ENCODE data around the gene KRTAP6-1. TPM values are rescaled to one million over a fixed set of nuclear protein-coding genes. Genes with fewer than 3 reads are reported as not detected.

KRTAP6-1 gene, protein sequence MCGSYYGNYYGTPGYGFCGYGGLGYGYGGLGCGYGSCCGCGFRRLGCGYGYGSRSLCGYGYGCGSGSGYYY
- total RNA-seq, result not detected
- long read RNA-seq, donor 1, result 0 reads
- long read RNA-seq, donor 2, result 0 reads

DNA sequence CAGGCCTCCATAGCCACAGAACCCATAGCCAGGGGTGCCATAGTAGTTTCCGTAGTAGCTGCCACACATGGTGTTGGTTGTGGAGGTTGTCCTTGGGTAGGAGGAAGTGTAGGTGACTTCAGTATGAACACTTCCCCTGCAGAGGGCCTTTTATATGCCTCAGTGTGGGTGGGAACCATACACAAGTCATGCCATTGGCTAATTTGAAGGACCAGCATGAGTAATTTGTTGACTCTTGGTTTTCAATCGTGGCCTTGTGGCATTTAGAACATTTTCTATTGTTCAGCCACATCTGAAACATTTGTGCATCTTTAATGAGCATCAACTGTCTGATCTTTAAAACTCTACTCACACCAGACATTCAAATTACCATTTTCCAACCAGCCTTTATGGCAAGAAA is at the start of gene KRTAP6-1:
TSS of gene KRTAP6-1 (minus strand) at position 95 of the 400 bp plus-strand sequence. CDS start at position 69, 26 bp downstream.
- DNase-seq (ENCODE audit: low spot score), result no peak
- intact Hi-C loops (cut with DNase I), result no loop called here

DNA sequence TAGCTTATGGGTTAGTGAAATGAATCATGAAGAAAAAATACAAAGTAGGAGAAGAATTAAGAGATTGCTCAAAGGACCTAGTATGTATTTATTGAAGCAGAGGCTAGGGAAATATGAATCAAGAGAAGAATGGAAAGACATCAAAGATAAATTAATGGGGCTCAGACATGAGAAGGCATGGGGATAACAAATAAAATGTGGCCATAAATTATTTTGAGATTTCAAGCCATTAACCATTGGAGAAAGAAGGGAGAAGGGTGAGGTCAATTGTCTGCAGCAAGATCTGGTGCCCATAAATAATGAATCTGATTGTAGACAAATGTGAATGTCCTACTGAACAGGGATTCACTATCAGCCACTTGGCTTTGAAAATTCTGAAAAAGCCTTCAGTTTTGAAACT is 39.2 kb upstream of the KRTAP6-1 start:
- intact Hi-C loops (cut with DNase I), result no loop called here
- DNase-seq (ENCODE audit: low spot score), result no peak

DNA sequence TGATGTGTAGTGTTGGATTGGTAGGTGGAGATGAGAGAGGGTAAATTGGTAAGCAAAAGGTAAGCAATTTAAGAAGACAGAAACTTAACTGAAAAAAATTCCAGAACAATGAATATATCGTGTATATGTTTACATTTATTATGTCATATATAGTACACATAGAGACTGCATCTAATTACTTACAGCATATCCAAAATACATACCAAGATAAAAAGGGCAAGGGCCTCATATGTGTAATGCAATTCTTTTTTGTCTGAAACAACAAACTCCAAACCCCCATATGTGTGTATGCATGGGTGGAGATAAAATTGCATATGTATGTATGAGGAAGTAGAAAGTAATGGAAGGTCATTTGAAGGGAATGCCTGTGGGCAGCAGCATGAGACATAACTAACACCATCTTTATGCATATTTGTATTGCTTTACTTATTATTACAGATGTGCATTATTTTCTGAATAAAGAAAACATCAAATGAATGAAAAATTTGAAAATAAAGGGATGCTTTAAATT is 33.2 kb upstream of the KRTAP6-1 start:
- no peak for DNase-seq (ENCODE audit: low spot score)
- intact Hi-C loops (cut with DNase I), result no loop called here

DNA sequence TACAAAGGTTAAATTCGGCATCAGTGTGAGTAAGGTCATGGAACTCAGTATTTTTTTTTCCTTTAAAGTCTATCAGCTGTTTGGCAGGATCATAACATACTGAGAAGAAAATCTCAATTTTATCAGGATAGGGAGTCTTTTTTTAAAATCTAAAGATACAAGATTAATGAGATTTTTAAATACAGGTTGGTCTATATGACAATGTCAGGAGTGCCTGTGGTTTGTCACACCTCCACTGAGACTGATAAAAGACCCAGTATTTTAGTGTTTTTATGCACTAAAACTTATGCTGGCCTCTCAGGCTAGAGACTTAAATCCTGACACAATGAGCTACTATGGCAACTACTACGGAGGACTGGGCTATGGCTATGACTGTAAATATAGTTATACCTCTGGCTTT is 28.8 kb upstream of the KRTAP6-1 start, which contains the start of gene KRTAP20-3:
TSS of gene KRTAP20-3 (plus strand) at position 301 of the 400 bp plus-strand sequence.
- no peak for DNase-seq (ENCODE audit: low spot score)
- intact Hi-C loops (cut with DNase I), result no loop called here

DNA sequence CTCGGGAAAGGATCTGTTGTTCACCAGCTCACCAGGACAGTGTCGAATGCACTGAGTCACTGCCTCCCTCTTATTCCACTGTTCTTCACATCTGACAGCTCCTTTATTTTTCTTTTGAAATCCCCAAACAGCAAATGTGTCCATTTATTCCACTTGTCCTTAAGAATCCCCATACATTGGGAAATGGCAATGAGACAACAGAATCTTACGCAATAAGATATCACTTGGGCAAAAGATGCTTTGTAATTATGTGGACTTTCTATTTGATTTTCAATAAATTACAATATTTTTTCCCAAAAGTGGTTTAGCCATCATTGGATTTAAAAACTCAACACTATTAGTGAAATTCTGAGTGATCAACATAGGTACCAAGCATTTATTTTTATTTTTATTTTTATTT is 25.0 kb upstream of the KRTAP6-1 start:
- intact Hi-C loops (cut with DNase I), result no loop called here
- no peak for DNase-seq (ENCODE audit: low spot score)

DNA sequence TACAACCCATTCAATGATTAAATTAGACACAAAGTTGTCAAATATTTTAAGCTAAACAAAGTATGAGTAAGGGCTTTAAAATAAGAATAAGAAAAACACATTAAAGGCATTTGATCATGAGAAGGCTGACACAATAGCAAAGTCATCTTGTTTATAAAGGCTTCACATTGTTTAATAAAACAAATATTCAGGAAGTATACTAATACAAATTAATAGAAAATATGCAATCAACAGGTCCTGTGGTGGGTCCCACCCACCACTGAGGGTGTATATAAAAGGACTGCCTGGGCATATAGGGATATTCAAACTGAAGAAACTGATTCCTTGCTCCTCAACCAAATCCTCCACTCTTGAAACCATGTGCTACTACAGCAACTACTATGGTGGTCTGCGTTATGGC is 21.2 kb upstream of the KRTAP6-1 start, which contains the start of gene KRTAP20-2:
TSS of gene KRTAP20-2 (plus strand) at position 301 of the 400 bp plus-strand sequence. CDS start at position 359, 58 bp downstream.
- intact Hi-C loops (cut with DNase I), result no loop called here
- DNase-seq (ENCODE audit: low spot score), result no peak

DNA sequence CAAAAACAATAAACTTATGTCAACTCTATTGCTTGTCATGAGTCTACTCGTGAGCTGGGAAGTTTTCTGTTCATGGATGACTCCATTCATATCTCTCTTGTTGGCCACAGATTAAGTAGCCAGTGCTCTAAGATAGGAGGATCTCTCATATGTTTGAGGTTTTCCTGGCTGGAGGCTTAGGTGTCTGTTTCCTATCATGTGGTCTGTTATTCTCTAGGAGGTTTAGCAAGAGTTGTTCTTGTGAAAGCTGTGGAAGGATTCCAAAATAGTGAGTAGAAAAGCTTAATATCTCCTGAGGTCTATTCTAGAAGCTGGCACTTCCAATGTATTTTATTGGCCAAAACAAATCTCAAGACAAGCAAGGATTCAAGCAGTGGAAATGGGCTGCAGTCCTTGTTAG is 15.5 kb upstream of the KRTAP6-1 start:
- DNase-seq (ENCODE audit: low spot score), result no peak
- intact Hi-C loops (cut with DNase I), result no loop called here

DNA sequence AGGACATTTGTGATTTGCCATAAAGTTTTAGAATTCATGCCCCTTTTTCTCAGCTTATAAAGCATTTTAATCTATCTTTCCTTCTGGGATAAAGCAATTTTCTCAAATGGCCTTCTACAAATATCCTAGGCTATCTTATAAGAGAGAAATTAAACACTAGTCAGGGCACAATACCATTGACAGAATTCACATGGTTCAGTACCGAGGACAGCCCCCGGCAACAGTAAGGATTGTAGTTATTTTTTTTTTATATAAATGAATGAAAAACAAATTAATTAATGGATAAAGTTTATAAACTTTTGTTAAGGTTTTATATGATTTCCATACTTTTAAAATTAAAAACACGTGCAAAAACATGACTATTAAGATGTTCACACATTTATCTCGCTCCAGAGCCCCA is 14.4 kb upstream of the KRTAP6-1 start:
- intact Hi-C loops (cut with DNase I), result no loop called here
- no peak for DNase-seq (ENCODE audit: low spot score)

DNA sequence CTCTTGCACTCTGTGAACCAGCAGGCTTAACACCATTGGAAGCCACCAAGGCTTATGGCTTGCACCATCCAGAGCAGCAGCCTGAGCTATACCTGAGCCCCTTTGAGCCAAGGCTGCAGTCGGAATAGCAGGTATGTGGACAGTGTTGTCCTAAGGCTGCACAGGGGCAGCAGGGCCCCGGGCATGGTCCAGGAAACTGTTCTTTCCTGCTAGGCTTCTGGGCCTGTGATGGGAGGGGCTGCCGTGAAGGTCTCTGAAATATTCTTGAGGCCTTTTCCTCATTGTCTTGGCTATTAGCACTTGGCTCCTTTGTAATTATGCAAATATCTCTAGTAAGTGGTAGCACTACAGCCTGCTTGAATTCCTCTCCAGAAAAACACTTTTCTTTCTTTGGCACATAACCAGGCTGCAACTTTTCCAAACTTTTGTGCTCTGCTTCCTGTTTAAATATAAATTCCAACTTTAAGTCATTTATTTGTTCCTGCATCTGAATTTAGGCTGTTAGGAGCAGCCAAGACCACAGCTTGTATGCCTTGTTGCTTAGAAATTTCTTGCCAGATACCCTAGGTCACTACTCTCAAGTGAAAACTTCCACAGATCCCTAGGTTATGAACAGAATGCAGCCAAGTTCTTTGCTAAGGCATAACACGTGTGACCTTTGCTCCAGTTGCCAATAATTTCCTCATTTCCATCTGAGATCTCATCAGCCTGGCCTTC is 11.9 kb upstream of the KRTAP6-1 start:
- no peak for DNase-seq (ENCODE audit: low spot score)
- intact Hi-C loops (cut with DNase I), result no loop called here

DNA sequence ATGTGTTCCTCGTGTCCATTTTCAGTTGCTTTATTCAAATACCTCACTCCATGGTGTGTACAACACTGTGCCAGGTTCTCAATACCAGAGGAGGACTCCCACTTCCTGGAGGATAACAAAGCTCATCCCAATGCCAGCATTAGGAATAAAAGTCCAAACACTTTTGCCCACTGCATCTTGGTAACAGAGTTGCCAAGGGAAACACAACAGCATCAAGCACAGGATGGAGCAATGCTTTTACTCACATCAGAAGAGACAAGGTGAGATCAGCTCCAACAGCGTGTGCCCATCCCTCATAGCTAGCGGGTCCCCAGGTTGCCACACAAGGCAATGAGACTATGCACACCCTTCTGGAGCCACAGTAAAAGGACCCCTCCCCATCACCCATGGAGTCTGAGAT is 9.6 kb upstream of the KRTAP6-1 start:
- no peak for DNase-seq (ENCODE audit: low spot score)
- intact Hi-C loops (cut with DNase I), result no loop called here

DNA sequence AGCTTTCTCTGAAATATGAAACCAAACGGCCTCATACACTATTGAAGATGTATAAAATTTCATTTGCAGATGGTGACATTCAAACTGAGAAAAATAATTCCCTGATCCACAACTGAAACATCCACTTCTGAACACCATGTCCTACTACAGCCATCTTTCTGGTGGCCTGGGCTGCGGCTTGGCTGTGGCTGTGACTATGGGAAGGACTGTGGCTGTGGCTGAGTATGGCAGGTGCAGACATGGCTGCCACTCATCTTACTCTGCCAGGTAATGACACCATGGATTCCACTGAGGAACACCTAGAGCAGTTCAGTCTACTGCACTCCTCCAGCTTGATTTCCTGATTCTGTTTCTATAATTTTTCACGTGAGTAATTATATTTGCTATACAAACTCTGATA is 6.8 kb upstream of the KRTAP6-1 start, which contains the start of gene KRTAP20-4:
TSS of gene KRTAP20-4 (plus strand) at position 106 of the 400 bp plus-strand sequence.
- no peak for DNase-seq (ENCODE audit: low spot score)
- intact Hi-C loops (cut with DNase I), result no loop called here

DNA sequence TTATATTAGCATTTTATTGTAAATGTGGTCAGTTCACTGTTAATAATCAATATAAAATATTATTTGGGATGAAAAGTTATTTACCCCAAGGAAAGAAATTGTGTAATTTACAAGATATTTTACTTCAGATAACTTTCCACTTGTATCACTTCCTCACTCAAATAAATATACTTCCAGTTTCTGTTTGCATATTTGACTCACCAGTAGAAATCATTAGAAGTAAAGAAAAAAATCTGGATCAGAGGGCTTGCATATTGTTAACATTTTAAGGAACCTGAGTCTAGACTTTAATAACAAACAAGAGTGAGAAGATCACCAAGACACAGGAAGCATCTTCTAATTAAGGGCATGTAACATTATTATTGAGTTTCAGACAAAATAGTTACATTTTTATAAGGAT is 6.3 kb upstream of the KRTAP6-1 start:
- intact Hi-C loops (cut with DNase I), result no loop called here
- DNase-seq (ENCODE audit: low spot score), result no peak

DNA sequence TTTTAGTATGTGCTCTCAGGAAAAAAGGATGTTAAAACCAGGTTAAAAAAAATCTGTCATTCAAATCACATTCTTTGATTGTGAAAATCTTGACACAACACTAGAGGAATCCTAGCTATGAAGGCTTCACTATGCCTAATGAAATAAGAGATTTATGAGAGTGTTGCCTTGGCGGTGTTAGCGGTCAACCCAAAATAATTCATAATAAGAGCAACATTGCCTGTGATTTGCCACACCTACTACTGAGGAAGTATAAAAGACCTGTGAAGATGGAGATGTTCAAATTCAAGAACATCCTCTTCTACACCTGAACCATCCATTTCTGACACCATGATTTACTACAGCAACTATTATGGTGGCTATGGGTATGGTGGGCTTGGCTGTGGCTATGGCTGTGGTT is 2.4 kb upstream of the KRTAP6-1 start, which contains the start of gene KRTAP20-1:
TSS of gene KRTAP20-1 (plus strand) at position 301 of the 400 bp plus-strand sequence. CDS start at position 331, 30 bp downstream.
- DNase-seq (ENCODE audit: low spot score), result no peak
- intact Hi-C loops (cut with DNase I), result no loop called here

DNA sequence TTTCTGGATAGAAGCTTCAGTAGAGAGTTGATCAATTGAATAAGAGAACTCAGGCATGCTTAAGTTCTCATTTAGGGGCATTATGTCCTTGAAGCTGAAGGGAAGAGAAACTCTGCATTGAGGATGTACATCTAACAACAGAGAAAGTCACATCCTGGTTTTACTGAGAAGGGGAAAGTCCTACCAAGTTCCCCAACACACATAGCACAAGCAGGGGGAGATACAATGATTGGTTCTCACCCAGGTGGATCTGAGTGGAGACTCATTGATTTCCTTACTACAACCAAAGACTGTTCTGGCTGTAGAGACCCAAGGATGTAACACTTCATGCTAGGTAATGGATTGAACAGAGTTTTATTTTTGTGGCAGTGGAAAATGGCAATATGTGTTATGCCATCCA is 1.5 kb upstream of the KRTAP6-1 start:
- intact Hi-C loops (cut with DNase I), result no loop called here
- DNase-seq (ENCODE audit: low spot score), result no peak

DNA sequence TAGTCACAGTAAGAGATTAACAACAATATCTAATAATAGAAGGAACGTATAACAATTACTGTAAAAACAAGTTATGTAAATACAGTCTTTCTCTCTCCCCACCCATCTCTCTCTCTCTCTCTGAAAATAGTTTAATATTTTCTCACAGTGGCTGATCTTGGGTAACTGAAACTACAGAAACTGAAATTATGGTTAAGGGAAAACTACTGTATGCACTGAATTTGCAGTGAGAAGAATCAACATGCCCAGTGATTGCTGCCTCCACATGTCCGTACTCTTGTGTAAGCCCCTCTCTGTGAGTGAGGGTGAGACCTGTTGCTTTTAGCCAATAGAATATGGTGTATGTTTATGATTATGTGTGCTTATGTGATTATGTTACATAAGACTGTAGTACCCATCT is 1.6 kb downstream of the KRTAP6-1 start:
- intact Hi-C loops (cut with DNase I), result no loop called here
- no peak for DNase-seq (ENCODE audit: low spot score)

DNA sequence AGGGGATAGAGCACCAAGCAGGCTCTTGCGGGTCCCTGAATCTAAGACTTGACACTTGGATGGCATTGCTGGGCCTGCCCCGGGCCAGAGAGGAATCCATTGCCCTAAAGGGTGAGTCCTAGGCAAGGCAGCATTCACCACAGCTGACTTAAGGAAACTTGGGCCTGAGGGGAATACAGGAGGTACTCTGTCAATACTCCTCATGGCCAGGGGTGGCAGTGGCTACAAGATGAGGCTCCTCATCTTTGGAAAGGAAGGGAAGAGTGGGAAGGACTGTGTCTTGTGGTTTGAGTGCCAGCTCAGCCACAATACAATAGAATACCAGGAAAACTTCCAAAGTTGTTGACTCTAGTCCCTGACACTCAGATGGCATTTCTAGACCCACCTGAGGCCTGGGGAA is 7.8 kb downstream of the KRTAP6-1 start:
- no peak for DNase-seq (ENCODE audit: low spot score)
- intact Hi-C loops (cut with DNase I), result no loop called here

DNA sequence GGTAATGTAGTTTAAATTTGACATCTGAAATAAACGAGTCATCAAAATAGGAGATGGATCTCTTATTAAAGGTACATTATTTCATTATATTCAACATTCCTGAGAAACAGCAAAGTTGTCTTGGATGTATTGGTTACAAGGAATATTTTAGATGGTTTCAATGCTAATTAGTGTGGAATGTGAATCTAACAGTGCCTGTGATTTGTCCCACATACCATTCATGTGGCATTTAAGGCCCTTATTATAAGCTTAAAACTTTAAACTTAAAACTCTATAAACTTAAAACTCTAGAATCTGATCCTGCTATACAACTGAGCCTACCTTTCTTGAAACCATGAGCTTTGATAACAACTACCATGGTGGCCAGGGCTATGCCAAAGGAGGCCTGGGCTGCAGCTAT is 12.9 kb downstream of the KRTAP6-1 start, which contains the start of gene KRTAP22-1:
TSS of gene KRTAP22-1 (plus strand) at position 301 of the 400 bp plus-strand sequence.
- no peak for DNase-seq (ENCODE audit: low spot score)
- intact Hi-C loops (cut with DNase I), result no loop called here

DNA sequence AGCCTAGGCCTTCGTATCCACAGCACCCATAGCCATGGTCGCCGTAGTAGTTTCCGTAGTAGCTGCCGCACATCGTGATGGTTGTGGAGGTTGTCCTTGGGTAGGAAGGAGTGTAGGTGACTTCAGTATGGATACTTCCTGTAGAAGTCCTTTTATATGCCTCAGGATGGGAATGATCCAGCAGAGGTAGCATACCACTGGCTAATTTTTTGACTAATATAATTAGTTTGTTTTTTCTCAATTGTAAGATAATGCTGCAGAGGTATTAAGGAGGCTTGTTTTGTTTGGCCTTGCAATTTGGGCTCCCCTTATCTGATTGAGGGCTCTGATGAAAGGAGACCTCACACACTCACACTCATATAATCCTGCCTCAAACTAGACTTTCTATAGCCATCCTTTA is 14.9 kb downstream of the KRTAP6-1 start, which contains the start of gene KRTAP6-2:
TSS of gene KRTAP6-2 (minus strand) at position 101 of the 400 bp plus-strand sequence. CDS start at position 73, 28 bp downstream.
- no peak for DNase-seq (ENCODE audit: low spot score)
- intact Hi-C loops (cut with DNase I), result no loop called here

DNA sequence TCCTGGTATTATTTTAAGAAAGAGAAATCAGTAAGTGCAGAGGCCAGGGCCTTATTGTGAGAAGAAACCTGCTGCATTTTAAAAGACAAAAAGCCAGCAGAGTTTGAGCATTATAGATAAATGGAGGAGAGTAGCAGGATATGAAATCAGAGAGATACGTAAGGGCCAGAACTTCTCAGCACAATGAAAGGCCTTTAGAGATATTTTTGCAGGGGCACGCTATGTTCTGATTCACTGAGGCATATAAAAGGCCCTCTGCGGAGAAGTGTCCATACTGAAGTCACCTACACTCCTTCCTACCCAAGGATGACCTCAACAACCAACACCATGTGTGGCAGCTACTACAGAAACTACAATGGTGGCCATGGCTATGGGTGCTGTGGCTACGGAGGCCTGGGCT is 21.6 kb downstream of the KRTAP6-1 start, which contains the start of gene KRTAP6-3:
TSS of gene KRTAP6-3 (plus strand) at position 301 of the 400 bp plus-strand sequence. CDS start at position 307, 6 bp downstream.
- intact Hi-C loops (cut with DNase I), result no loop called here

DNA sequence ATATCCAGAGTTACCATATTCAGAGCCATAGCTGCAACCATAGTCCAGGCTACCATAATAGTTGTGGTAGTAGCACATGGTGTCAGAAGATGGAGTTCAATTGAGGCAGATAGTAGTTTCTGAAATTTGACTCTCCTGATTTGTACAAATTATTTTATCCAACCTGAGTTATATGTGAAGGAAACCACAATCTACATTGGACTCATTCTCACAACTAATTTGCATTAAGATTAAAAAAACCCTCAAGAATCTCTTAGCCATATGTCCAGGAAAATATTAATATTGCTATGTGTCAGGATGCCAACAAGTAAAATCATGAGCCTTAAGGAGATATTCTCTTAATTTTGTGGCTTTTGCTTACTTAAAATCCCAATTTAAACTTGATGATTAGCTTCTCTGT is 23.4 kb downstream of the KRTAP6-1 start, which contains the start of gene KRTAP22-2:
TSS of gene KRTAP22-2 (minus strand) at position 101 of the 400 bp plus-strand sequence.
- intact Hi-C loops (cut with DNase I), result no loop called here
- no peak for DNase-seq (ENCODE audit: low spot score)

More for the DNA sequence above, 21.6 kb downstream of the KRTAP6-1 start, which contains the start of gene KRTAP6-3:
- DNase-seq (ENCODE audit: low spot score), result no peak

Data from posterior vena cava (tissue), 2 donors.